GM19467 (cell line): ENCODE results near the gene PFDN4.
"Not testable (repeated sequence)": the region's sequence is repeated elsewhere in the genome, so short reads cannot be mapped to it uniquely, and the experiment has no call there.

Source experiments
- ATAC-seq: cut with Tn5 transposase; IDR thresholded peaks from one replicate; pipeline ENCODE4 v1.9.1; 2021; ENCODE audit warnings: mild to moderate bottlenecking, moderate library complexity; ENCODE audit not compliant: unreplicated experiment

Gene PFDN4

GRCh38 chr20:54223285-54223684, 15.4 kb downstream of the PFDN4 start:
- no peak for ATAC-seq

- ATAC-seq, result no peak
Measured at GRCh38 chr20:54223751-54224150, 15.9 kb downstream of the PFDN4 start.

- not testable (repeated sequence) for ATAC-seq
Measured at GRCh38 chr20:54224642-54225041, 16.8 kb downstream of the PFDN4 start.

- ATAC-seq, result peak; percentile 83
Measured at GRCh38 chr20:54227241-54227640, 19.4 kb downstream of the PFDN4 start.

GRCh38 chr20:54227751-54228150, 19.9 kb downstream of the PFDN4 start:
- no peak for ATAC-seq

GRCh38 chr20:54228841-54229240, 21.0 kb downstream of the PFDN4 start:
- no peak for ATAC-seq

GRCh38 chr20:54229566-54230160, 21.8 kb downstream of the PFDN4 start:
- no peak for ATAC-seq

GRCh38 chr20:54231036-54231435, 23.1 kb downstream of the PFDN4 start:
- ATAC-seq, result no peak

- no peak for ATAC-seq
Measured at GRCh38 chr20:54234991-54235390, 27.1 kb downstream of the PFDN4 start.

GRCh38 chr20:54237116-54237943, 29.4 kb downstream of the PFDN4 start:
- ATAC-seq, result no peak

GRCh38 chr20:54244113-54244512, 36.2 kb downstream of the PFDN4 start:
- no peak for ATAC-seq

GRCh38 chr20:54248705-54249104, 40.8 kb downstream of the PFDN4 start:
- not testable (repeated sequence) for ATAC-seq

GRCh38 chr20:54250691-54251090, 42.8 kb downstream of the PFDN4 start:
- ATAC-seq, result no peak

- no peak for ATAC-seq
Measured at GRCh38 chr20:54251096-54251495, 43.2 kb downstream of the PFDN4 start.

GRCh38 chr20:54254596-54254995, 46.7 kb downstream of the PFDN4 start:
- ATAC-seq, result no peak

- ATAC-seq, result no peak
Measured at GRCh38 chr20:54255157-54255556, 47.3 kb downstream of the PFDN4 start.

GRCh38 chr20:54256202-54256601, 48.3 kb downstream of the PFDN4 start:
- no peak for ATAC-seq

GRCh38 chr20:54257071-54257816, 49.4 kb downstream of the PFDN4 start:
- no peak for ATAC-seq

GRCh38 chr20:54260116-54260515, 52.2 kb downstream of the PFDN4 start:
- ATAC-seq, result no peak

- no peak for ATAC-seq
Measured at GRCh38 chr20:54262671-54263070, 54.8 kb downstream of the PFDN4 start.

- ATAC-seq, result no peak
Measured at GRCh38 chr20:54263116-54263690, 55.3 kb downstream of the PFDN4 start.
